IPS DF 4.7 (cell line): ENCODE data around the gene HCFC1R1.
"Not testable (repeated sequence)": the region's sequence is repeated elsewhere in the genome, so short reads cannot be mapped to it uniquely, and the experiment has no call there.

ENCODE experiments used
- DNase-seq: peaks from one replicate; pipeline ENCODE4 v3.0.0-alpha.2; 2013; ENCODE audit warnings: low spot score; ENCODE audit errors: extremely low read depth

HCFC1R1 gene, protein sequence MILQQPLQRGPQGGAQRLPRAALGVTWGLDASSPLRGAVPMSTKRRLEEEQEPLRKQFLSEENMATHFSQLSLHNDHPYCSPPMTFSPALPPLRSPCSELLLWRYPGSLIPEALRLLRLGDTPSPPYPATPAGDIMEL

GRCh38 chr16:3023669-3024478 lies at the start of gene HCFC1R1, which contains the start of gene THOC6:
Gene HCFC1R1, minus strand, starts transcription at chr16:3023942. Its CDS starts 1 bp downstream, at chr16:3023941.
Gene THOC6, plus strand, starts transcription at chr16:3024035. Its CDS starts 292 bp downstream, at chr16:3024327.
- no peak for DNase-seq

DNA sequence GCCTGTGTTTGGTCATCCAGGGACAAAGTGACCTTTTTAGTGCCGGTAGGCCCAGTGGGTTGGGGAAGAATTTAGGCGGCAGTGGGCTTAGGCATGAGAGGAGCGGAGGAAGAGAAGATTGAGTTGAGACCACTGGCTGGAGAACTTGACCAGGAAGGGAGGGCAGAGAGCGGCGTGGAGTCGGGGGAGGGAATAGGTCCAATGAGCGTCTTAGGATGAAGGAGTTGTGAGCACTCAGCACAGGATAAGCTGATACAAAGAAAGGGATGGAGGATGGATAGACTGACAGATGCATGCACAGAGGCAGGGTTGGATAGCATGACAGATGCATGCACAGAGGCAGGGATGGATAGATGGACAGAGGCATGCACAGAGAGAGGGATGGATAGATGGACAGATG lies 49.7 kb upstream of the HCFC1R1 start:
- DNase-seq, result no peak

- DNase-seq, result not testable (repeated sequence)
These were observed 49.0 kb upstream of the HCFC1R1 start for GRCh38 chr16:3072576-3073263.

DNA sequence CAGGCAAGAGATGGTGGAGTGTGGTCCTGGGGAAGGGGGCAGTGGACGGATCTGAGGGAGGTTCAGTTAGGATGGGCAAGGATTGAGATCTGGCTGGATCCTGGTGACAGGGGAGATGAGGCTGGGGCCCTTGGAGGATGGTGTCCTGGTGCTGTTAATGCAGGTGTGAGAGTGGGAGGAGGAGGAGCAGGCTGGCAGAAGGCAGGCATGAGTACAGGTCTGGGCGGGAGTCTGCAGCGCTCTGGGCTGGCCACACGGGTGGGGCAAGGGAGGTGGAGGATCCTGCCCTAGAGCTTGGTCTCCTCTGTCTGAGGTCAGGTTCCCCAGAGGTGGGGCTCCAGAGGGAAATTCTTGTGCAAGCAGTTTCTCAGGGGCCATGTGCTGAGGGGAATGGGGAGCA lies 48.4 kb upstream of the HCFC1R1 start:
- DNase-seq, result not testable (repeated sequence)

- DNase-seq, result no peak
These were observed 47.9 kb upstream of the HCFC1R1 start for GRCh38 chr16:3071655-3072054.

- no peak for DNase-seq
These were observed 46.9 kb upstream of the HCFC1R1 start for GRCh38 chr16:3070608-3071111.

DNA sequence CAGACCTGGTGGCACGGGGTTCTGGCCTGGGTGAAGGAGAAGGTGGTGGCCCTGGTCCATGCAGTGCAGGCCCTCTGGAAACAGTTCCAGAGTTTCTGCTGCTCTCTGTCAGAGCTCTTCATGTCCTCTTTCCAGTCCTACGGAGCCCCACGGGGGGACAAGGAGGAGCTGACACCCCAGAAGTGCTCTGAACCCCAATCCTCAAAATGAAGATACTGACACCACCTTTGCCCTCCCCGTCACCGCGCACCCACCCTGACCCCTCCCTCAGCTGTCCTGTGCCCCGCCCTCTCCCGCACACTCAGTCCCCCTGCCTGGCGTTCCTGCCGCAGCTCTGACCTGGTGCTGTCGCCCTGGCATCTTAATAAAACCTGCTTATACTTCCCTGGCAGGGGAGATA lies 45.4 kb upstream of the HCFC1R1 start:
- DNase-seq, result not testable (repeated sequence)

DNA sequence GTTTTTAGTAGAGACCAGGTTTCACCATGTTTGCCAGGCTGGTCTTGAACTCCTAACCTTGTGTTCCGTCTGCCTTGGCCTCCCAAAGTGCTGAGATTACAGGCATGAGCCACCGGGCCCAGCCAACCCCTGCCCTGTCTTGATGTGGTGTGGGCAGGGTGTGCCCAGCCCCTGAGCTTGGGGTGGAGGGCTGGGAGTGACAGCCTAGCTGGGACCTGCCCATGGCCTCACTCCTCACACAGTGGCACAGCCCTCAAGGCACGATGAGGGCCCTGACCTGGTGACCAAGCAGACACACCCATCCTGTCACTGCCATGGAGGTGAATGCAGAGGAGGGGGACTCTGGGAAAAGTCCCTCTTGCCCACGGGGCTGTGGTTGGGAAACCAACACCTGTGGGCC lies 44.7 kb upstream of the HCFC1R1 start:
- no peak for DNase-seq

DNA sequence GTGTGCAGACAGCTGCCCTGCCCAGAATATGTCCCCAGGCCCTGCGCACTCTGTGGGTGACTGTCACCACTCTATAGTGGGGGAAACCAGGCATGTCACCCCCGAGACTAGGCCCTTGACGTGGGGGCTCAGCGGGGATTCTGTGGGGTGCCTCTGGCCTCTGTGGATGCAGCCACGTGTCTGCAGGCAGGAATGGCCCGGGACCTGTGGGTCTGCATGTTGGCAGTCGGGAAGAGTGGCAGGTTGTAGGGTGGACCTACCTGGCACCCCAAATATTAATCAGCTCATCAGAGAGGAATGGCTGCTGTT lies 42.7 kb upstream of the HCFC1R1 start:
- no peak for DNase-seq

- DNase-seq, result no peak
These were observed 42.1 kb upstream of the HCFC1R1 start for GRCh38 chr16:3065742-3066439.

DNA sequence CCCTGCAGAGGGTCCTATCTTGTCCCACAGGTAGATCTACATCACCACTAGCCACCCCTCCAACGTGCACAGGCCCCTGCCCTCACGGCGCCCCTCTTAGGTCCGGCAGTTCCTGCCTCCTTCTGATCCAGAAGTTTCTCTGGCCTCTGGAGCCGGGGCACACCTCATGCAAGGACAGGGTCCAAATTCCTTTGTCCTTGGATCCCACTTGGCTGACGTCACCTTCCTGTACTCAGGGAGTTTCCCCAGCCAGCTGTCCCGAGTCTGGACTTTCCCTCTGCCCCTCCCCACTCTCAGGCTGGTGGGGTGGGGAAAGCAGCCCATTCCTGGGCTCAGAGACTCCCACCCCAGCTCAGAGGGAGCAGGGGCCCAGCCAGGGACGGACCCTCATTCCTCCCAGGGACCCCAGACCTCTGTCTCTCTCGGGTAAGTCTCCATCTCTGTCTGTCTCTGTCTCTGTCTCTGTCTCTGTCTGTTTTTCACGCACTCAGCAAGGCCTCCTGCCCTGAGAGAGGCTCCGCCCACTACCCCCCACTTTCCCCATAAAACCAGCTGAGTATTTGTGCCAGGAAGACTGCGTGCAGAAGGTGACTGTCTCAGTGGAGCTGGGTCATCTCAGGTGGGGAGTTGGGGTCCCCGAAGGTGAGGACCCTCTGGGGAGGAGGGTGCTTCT lies 41.5 kb upstream of the HCFC1R1 start, which contains the start of gene IL32:
Gene IL32, plus strand, starts transcription at position 572 of the 673 bp plus-strand sequence. CDS start 172 bp downstream, outside the sequence.
- no peak for DNase-seq

- no peak for DNase-seq
These were observed 40.1 kb upstream of the HCFC1R1 start for GRCh38 chr16:3063625-3064386.

DNA sequence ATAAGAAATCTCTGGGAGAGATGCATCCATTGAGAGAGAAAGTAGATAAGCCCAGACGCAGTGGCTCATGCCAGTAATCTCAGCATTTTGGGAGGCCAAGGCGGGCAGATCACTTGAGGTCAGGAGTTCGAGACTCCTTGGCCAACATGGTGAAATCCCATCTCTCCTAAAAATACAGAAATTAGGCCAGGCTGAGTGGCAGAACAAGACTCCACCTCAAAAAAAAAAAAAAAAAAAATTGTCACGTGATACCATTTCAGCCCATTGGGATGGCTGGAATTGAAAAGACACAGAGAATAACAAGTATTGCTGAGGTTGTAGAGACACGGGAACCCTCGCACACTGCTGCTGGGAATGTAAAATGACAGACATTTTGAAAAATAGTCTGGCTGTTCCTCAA lies 38.8 kb upstream of the HCFC1R1 start:
- DNase-seq, result no peak

DNA sequence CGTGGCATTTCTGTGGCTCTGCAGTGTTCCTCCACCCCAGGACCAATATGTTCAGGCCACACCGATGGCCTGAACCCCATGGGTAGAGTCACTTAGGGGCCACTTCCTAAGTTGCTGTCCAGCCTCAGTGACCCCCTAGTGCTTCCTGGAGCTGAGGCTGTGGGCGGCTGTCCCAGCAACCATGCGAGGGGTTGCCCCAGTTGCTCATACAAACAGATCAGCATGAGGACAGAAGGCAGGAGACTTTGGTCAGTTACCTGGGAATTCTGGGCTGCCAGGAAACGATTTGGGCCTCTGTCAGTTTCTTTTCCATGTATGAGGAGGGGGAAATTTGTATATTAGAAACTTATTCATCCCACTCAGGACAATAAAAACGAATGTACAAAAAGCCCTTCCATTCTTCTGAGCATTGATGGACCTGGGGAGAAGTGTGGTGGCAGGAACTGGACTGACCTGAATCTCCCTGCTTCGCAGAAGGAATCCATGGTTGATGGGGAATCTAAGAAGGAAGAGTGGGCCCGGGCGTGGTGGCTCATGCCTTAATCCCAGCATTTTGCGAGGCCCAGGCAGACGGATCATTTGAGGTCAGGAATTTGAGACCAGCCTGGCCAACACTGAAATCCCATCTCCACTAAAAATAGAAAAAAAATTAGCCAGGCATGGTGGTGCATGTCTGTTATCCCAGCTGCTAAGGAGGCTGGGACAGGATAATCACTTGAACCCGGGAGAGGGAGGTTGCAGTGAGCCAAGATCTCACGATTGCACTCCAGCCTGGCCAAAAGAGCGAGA lies 36.8 kb upstream of the HCFC1R1 start:
- no peak for DNase-seq

DNA sequence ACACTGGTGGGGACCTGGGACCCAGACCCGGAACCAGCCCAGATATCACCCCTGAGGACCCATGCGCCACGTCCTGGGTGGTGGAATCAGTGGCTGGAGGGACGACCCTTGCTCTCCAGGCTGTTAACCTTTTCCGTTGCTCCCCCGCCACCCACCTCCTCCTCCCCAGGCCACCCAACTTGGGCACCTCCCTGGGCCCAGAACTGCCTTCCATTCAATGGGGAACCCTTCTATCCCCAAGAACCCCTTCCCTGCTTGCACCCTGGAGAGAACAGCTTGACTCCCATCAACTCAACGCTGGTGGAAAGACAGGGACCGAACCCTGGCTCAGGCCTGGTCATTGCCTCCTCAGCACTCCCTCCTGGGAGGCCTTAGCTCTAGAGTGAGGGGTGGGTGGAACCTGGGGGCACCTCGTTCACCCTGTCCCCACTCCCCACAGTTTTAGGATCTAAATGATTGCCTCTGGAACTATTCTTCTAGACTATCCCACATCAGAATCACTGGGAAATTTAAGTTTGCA lies 36.0 kb upstream of the HCFC1R1 start:
- no peak for DNase-seq

DNA sequence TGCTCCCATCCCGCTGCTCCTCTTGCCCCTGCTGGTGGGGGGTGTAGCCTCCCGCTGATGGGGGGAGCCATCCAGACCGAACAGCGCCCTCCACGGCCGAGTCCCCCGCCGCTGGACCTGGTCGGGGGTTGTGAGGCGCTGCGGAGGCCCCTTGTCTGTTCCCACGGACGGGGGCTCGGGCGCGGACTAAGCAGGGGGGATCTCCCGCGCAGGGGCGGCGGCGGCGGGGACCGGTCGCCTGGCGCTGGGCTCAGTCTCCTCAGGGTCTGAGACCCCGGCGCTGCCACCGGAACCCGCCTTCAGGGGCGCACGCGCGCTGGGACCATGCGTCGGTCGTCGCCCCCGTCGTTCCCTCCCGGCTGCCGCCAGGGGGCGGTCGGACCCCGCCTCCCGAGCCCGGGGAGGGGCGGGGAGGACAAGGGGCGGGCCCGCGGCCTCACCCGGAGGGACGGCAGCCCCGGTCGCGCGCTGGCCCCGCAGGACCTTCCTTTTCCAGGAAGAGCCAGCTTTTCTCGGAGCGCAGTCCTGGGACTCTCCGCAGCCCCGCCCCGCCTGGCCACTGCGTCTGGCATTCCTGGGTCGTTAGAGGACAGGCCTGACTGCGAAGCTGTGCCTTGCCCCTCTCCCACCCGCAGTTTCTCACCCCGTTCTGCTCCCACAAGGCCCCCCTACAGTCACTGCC lies 35.4 kb upstream of the HCFC1R1 start:
- DNase-seq, result peak; percentile 58

DNA sequence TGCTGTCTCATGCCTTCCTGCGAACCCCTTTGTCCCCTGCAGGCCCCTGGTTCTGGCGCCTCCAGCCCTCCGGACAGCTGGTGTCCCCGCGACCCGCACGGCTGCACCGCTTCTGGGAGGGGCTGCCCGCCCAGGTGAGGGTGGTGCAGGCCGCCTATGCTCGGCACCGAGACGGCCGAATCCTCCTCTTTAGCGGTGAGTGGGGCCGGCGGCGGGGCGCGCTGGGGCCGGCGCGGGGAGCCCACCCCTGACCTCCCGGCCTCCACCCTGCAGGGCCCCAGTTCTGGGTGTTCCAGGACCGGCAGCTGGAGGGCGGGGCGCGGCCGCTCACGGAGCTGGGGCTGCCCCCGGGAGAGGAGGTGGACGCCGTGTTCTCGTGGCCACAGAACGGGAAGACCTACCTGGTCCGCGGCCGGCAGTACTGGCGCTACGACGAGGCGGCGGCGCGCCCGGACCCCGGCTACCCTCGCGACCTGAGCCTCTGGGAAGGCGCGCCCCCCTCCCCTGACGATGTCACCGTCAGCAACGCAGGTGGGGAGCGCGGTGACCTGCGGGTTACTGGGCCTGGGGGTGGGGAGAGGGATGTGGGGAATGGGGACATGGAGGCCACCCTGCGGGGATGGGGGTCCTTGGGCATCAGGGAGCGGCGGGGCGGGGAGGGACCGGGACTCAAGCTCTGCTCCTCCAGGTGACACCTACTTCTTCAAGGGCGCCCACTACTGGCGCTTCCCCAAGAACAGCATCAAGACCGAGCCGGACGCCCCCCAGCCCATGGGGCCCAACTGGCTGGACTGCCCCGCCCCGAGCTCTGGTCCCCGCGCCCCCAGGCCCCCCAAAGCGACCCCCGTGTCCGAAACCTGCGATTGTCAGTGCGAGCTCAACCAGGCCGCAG lies 34.6 kb upstream of the HCFC1R1 start:
- DNase-seq, result no peak
